Hematopoietic multipotent progenitor cell treated with erythropoietin and hydrocortisone succinate and interleukin-3 and kit ligand, for 15 days (in vitro differentiated cells): ENCODE results near the gene CSMD2.

Source experiments
- DNase-seq: peaks from one replicate; pipeline ENCODE4 v3.0.0-alpha.2; 2015; ENCODE audit warnings: low spot score

The CSMD2 gene

DNA sequence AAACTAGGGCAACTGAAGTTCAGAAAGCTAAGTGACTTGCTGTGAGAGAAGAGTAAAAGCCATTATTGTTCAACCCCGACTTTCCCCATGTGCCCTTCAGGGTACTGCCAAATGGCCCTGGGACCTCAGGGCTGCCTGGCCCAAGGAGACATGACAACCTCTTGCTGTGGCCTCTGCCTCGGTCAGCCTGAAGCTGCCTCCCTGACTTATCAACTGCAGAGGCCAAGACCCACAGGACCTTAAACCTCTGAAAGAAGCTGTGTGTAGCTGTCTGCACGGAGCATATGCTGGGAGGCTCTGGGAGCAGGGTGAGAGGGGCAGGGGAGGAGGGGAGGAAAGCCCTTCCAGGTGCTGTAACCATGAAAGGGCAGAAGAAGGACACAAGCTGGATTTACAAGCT, 265.3 kb downstream of the CSMD2 start:
- DNase-seq, result no peak

DNA sequence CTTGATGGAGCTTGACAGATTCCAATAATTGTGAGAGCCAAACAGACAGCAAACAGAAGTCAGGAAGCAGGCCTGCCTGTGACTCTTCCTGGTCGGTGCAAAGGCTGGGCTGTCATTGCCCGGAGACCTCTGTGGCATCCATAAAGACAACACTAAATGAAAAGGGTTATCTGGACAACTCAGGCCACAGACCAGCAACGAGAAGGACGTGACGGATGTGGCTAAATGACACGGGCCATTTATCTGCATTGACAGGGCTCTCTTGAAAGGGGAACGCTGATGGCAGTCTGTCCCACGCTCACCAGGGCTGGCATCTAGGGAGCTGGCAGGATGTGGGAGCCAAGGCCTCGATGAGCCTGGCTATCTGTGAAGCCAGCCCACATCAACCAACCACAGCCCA, 266.1 kb downstream of the CSMD2 start:
- DNase-seq, result no peak

DNA sequence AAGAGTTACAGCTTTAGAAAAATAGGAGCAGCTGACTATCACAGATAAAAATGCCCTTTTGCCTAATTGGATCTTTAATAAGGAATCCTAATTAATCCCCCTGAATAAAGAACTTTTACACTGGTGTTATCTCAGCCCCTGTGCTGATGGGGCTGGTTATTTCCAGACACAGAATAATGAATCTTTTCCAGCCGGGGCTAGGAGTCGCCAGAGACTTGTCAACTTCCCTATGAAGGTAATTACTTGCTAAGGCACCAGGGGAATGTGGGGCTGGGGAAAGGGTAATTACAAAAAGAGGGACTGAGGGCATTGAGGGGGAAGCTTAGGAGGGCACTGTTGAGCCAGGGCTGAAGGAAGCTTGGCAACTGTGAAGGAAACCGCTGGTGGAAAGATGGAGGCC, 266.6 kb downstream of the CSMD2 start:
- DNase-seq, result no peak

DNA sequence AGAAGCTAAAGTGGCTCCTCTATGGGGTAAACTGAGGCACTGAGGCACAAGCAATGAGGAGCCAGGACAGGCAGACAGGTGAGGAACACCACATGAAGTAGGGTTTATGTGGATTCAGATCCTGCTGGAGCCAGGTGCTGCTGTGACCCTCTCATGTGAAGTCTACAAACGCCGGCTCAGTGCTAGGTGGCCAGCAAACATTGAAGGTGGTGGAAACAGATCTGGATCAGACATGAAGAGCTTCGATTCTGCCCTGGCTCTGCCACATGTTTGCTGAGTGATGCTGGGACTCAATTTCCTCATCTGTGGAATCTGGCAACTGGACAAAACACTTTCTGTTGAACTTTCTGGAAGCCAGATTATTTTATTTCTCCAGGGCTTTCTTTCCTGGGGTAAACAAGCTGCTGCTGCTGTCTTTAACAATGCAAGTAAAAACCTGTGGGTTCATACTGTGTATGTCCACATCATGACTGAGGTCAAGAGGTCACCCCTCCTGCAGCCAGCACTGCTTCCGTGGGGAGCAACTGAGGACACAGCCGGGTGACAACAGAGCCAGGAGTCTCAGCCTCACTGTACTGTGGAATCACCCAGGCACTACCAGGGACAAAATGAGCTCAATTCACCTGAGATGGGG, 267.8 kb downstream of the CSMD2 start:
- DNase-seq, result no peak

DNA sequence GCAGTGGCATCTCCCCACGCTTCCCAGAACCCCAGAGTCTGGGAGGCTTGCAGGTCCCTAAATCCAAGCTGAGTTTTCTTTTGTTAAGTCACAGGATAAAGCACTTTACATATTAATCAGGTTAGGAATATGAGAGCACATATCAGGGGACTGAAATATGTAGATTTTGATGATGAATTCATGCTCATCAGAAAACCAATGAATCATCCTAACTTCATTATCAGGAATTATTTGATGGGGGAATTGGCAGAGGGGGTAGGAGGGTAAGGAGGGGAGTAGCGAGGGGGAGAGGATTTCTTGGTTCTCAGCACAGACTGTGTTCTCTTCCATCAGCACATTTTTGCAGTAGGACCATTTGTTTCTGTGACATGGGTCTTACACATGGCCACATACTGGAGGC, 269.1 kb downstream of the CSMD2 start:
- no peak for DNase-seq

DNA sequence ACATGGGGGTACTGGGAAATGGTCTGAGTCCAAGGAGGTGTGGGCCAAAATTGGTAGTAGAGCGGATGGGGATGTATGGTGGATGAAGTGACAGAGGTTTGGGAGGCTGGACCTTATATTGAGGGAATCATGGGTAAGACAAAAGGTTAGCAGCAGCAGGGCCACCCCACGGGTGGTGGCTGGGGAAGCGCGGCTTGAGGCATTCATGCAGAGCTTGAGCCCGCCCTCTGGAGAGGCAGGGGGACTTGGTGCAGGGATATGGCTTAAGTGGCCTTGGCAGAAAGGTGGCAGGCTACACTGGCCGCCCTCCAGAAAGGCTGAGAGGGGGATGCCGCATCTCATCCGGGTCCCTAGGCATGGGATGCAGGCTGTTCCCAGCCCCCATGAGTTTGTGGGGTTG, 269.6 kb downstream of the CSMD2 start:
- DNase-seq, result no peak

DNA sequence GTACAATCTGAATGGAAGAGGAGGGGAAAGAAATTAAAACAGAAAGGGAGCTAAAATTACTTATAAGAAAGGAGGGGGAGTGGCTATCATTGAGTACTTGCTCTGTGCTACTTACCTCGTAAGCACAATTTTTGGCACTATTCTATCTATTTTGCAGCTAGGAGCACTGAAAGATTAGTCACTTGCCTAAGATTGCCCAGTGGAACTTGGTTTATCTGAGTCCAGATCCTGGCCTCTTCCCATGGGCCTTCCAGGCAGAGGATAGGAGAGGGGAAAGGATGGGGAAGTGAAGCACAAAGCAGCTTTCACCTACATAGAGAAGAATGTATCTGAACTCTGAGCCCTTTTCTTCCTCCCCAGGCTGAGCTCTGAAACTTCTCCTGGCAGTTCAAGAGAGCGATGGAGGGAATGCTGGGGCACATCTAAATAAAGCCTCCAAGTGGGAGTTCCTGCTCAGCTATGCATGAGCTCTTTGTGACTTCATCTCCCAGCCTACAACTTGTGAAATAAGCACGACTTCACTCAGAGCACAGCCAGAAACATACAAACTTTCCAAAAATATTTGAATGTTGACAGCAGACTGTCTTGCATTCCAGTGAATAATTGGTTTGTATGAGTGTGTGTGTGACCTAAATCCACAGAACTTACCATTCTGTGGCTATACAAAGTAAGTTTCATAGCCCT, 271.7 kb downstream of the CSMD2 start:
- DNase-seq, result no peak

DNA sequence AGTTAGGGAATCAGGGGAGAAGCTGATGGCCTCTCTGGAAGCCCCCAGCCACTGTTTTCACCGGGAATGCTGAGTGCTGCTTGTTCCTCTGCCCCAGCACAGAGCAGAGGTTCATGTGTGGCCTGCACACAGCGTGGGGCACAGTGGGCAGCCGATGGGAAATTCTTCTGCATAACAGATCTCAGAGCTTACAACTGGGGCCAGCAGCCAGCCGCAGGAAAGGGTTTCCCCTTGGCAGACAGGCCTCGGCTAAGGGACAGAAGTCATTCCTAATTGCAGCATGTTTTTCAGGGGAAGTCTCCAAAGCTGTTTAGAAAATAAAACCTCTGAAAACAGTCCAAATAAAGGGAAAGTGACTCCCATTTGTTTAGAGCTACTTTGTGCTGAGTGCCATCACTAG, 278.5 kb downstream of the CSMD2 start:
- no peak for DNase-seq

DNA sequence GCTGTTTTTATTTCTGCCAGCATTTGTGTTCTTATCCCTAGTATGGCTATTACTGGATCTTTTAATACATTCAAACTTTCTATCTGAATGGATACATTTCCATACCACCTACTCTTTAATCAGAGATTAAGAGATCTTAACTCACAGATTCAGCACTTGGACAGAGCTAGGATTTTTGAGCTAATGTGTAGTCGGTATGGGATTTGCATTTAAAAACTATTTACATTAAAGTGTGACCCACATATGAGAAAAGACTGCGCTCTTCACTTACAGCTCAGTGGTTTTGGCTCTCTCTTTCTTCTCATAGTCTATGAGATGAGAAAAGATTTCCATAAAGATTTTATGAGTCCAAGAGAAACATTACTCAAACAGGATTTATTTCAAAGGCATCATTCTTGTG, 284.7 kb downstream of the CSMD2 start:
- DNase-seq, result no peak

DNA sequence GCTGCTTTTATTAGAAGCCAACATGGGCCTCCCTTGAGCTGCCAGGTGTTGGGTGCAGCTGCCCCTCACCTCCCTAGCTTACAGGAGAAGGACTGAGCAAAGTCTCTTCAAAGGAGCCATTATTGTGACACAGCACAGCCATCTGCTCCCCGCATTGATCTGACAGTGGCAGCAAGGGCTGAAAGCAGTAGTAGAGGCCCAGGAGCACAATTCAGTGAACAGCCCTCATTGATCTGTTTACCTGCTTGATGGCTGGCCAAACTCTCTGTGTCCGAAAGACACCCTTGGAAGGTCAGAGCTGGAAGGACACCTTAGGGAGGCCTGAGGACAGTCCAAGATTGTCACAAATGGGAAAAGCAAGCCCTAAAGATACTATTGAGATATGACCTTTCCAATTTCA, 286.6 kb downstream of the CSMD2 start:
- no peak for DNase-seq

DNA sequence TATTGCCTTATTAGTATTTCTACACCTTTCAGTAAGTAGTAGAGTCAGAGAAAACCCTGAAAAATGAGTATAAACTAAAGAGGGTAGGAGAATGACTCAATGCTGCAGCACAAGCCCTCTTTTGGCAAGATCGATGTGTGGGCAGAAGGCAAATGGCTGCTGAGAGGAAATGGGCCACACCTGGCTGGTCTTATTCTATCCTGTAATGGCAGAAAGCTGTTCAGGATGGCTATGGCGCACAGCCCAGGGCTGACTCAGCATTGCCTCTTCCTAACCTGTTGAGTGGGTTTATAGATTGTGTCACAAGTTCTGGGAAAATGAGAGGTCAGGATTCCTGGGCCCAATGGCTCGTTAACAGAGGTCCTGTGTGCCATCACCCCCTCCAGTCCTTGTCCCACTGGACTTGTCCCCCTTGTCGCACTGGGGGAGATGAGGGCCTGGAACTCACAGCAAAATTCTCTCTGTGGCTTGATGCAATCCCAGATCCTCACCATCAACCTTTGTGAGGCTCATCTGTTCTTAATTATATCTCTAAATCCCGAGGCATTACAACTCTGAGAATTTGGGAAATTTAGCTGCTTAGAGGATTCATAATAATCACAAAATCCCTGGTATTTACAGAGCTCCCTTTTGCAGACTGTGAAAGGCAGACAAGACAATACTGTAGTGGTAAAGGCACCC, 287.9 kb downstream of the CSMD2 start:
- no peak for DNase-seq

DNA sequence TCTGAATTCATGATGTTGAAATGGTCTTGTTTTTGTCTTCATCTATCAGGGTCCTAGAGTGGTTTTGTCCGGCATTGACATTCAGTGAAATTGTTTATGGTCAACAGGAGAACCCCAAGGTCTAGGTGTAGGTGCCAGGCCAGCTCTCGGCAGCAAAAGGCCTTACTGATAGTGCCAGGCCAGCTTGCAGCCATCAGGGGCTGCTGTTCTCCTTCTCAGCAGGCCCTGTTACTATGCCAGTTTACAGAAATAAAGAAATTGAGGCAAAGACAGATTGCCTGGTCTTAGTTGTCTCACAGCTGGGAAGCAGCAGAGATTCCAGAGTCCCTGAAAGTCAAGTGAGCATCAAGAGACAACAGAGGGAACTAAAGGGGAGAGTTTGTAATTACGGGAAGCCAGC, 289.2 kb downstream of the CSMD2 start:
- no peak for DNase-seq

DNA sequence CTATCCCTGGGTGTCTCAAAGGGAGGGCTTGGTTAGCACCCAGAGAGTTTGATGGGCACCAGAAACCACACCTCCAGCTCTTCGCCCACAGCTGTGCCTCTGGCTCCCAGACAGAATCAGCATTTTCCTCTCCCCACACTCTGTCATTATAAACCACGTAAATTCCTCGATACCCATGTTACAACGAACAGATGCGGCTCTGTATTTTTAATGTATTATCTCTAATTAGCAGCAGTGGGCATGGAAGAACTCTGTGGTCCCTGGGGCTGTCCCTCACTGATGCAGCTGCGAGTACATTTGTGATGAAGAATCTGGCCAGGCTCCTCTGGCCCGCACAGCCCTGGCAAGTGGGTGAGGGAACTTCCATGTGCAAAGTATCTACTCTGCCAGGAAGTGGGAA, 290.4 kb downstream of the CSMD2 start:
- no peak for DNase-seq

DNA sequence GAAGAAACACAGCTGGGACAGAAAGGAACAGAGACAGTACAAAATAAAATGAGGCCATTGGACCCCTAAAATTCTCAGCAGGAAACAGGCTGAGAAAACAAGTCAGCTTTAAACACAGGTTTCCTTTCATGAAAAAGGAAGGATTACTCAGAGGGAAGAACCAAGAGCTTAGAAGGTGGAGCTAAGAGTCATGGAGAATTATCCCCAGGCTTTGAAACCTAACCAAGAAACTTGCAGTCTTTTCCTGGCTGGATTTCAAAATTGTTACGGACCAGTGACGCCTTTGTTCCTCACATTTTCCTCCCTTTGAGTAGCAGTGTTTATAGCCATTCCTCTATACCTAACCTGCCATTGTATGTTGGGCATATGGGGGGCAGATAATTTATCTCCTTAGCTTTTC, 292.3 kb downstream of the CSMD2 start:
- DNase-seq, result no peak

DNA sequence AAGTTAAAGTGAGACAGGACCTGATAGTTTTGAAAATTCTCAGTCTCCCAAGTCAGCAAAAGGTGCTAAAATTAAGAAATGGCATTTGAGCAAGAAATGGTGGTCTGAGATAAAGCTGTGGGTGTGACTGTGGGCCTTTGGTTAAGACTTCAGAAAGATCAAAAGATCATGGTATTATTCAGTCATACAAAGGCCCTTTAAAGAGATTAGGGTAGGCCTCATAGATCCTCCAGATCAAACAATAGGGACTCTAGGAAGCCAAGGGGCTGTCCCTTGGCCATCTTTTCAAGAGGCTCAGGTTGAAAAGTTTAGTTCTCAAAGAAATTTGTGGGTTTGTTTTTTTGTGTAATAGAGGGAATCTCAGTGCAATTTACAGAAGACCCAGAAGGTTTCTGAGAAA, 292.8 kb downstream of the CSMD2 start:
- no peak for DNase-seq

DNA sequence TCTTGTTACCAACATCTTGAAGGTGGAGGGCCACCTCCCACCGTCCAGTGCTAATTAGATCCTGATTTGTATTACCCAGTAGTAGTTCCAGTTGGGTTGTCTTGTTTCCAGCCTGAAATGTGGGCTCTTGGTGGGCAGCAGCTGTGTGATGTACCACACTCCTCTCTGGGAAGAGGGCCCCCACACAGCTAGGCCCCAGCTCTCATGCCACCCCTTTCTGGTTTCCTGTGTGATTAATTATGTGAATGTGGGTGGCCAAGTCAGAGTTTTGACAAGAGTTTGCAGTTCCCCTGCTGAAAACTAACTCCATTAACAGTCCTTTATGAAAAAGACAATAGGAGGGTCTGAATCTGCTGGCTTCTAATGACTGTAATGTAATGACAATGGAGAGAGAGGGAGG, 297.3 kb downstream of the CSMD2 start:
- DNase-seq, result no peak

DNA sequence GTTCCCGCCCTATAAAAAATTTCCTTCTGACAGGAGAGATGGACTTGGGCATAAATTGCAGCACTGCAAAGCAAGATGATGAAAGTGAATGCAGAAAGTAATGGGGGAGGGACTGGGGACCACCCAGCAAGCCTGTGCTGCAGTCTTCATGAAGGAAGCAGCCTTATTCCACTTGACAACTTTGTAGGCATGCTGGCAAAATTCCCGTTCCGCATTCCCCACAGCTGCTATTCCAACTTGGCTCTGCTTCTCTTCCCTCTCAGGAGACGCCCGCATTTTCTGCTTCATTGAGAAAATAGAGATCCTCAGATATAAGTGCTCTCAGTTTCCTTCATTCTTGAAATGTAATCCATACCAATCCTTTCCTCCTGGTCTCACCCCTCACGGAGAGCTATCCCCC, 298.7 kb downstream of the CSMD2 start:
- DNase-seq, result no peak

DNA sequence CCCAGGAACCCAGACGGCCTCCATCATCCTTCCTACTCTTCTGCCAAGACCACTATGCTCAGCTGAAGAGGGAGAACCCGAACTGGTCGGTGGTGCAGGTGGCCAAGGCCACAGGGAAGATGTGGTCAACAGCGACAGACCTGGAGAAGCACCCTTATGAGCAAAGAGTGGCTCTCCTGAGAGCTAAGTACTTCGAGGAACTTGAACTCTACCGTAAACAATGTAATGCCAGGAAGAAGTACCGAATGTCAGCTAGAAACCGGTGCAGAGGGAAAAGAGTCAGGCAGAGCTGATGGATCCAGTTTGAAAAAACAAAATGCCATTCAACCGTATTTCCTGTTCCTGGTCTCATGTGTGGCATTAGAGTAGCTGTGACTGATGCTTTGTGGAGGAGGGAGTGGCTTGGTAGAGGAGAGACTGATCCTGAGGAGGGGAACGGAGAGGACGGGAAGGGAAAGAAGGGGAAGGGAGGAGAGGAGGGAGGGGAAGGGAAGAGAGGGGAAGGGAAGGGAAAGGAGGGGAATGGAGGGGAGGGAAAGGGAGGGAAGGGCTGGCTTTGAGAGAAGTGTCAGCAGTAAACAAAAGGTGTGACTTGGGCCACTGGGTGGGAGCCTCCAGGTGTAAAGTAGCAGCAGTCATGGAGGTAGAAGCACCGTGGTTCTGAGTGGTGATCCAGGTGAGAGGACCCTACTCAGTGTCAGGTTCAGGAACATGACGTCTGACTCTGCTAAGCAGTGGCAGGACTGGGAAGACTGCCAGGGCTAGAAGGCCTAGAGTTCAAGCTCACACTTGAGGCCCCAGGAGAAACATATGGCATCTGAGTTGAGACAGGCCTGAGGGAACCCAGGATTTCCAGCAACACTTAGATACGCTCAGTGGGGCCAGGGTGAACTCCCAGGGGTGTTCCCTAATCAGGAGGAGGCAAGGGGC, 300.3 kb downstream of the CSMD2 start:
- DNase-seq, result no peak

DNA sequence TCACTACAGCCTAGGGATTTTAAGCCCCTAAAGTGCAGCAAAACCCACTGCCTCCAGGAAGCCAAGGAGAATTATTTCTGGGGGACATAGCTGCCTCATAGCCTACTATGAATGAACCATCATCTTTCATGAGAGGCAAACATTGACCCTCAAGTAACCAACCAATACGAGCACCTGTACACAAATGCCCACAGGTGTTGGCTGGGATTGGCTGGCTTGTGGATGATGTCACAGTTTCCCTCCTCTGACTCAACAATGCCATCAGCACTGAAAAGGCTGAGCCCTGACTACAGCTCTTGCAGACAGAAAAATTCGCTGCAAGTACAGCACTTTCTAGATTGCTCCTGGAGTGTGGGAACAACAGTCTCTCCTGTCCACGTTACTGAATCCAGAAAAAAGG, 301.3 kb downstream of the CSMD2 start, which contains the start of gene HMGB4:
Gene HMGB4, plus strand, starts transcription at position 301 of the 400 bp plus-strand sequence. CDS start 113 bp downstream, outside the sequence.
- DNase-seq, result no peak

DNA sequence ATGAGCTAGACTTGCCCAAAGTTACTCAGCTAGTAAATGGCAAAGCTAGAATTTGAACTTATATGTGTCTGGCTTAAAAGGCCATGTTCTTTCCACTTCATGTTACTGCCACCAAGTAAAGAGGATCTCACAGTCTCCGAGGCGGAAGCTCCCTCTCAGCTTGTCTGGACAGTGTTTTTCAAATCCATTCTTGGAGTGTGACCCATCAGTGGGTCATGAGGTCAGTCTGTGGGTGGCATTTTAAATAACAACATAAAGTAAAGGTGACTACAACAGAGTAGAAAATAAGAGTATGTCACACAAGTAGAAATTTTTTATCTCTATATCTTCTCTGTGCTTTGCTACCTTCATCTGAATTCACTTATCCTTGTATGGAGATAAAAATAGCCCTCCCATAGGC, 304.4 kb downstream of the CSMD2 start:
- DNase-seq, result no peak

DNA sequence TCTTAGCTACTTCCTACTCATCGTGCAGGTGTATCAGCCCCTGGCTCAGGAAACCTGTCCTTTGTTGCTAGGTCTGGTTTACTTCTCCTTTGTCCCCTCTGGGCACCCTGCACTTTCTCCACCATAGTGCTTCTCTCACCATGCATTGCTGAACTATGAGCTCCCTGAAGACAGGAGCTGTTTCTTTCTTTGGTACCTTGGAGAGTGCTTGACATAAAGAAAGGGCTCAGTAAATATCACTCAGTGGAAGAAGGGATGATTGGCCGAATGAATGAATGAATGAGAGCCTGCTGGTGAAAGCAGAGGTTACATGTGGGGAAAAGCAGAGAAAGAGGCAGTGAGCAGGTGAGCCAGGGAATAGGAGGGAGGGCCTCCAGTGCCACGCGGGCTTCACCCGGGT, 310.9 kb downstream of the CSMD2 start:
- no peak for DNase-seq

DNA sequence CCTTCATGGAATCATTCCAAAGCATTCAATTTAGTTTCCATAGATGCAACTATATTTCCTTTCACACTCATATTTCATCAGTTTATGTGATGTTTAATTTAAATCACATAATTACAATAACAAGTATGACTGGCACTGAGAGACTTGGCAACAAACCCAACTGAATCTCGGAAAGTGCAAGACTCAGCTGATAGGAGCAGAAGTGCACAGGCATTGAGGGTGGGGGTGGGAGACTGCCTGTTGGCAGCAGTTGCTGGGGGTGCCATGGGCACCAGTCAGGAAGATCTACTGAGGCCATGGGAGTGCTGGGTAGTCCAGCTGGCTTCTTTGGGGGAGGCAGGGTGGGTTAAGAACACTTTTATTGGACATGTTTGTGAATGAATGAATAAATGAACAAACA, 311.6 kb downstream of the CSMD2 start:
- DNase-seq, result no peak
